Hindlimb muscle (tissue), 1 donor: ENCODE results near the gene BTF3L4. TPM values are rescaled to one million over a fixed set of nuclear protein-coding genes. Genes with fewer than 3 reads are reported as not detected.

Source experiments
- DNase-seq: peaks from one replicate; pipeline ENCODE4 v3.0.0-alpha.2; 2013
- polyA plus RNA-seq: library from polyadenylated mRNA; unstranded; fragments of 120-200 nt; gene quantifications from one replicate; pipeline ENCODE4 v1.2.1, GENCODE V29; 2013; ENCODE audit not compliant: insufficient read length

The BTF3L4 gene
- polyA plus RNA-seq, 1 donor = 67.3 TPM

DNA sequence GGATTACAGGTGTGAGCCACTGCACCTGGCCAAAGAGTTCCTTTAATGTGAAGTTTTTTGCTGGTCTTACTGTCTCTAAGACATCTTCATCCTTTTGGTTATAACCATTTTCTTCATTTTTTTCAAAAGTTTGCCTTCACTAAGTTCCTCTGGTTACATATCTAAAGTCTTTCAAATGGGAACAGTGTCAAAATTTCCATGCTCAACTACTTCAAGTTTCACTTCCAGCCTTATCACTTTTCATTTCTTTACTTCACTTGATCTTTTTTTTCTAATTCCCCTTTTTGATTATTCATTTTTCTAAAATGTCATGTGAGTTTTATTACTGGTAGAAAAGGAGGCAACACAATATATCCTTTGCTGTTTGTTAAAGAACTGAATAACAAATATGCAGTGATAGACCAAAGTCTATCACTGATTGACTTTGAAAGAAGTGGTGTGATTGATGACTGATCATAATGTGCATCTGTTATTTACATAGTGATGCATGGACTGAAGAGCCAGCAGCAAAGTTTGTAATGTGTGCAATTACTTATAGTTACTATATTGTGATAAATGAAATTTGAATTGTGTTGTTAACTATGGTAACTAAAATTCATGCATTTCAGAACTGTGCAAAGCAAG, 69.8 kb downstream of the BTF3L4 start:
- no peak for DNase-seq

DNA sequence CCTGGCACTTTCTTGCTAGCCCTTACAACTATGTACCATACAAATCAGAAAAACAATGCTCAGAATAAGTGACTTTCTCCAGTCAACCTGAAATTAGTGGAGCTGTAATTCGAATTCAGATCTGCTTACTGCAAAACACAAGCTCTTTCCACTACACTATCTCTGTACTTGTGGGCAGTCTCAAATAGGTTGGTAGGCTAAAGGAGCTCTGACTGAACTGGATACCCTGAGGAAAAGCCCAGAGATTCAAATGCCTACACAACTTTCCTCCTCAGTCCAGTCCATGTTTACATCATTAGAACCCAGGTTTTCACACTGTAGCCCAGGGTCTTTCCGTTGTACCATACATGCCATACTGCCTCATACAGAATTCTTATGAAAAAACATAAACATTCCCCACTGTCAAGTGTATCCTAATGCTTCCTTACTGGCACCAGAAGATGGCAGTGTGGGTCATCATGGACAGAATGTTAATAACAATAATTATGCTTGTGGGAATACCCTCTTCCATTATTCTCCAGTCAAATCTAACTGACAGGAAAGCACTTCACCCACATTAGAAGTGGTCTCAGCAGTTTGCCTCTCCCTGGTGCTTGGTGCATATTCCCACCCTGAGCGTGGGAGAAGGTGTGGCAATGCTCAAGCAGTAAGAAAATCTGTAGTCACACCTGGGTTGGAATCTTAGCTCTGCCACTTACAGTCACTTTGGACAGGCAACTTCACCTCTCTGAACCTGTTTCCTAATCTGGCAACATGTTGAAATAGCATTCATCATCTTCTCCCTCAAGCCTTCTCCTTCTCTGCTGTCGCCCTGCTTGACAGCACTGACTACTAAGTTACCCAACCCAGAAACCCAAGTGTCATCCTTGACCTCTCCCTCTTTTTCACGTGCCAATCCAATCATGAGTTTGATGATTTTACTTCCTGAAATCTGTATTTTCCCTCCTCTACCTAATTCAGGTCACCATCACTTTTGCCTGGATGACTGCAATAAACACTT, 71.4 kb downstream of the BTF3L4 start:
- DNase-seq = peak; percentile 38

DNA sequence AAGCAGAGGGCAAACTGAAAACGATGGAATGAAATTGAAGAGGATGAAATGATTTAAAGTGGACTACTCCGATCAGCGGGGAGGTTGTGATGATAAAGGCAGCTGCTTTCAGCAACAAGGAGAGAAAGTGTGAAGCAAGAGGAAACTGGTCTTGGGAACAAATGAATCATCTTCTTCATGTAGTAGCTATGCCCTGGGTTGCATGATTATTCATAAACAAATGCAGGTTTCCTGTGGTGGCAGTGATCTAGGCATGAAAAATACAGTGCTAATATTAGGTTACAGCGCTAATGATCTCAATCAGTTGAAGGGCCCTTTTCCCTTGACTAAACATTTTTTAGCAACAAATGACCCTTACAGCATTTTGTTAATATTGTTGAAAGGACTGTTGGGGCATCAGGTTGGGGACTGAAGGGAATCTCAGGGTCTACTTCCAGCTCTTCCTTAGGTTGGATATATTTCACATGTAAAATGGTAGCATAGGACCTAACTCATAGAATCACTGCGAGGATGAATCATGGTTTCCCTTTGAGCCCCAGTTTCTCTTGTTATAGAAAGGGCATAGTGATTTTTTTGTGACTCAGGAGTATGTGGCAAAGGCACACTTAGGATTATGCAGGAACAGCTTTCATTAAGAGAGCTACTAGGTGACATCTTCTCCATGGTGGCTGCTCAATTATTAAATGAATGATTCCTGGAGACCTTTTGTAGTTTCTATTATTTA, 83.9 kb downstream of the BTF3L4 start:
- no peak for DNase-seq

Other genes with a start within 250 kb of the BTF3L4 start
- gene NRDC, start 177.6 kb upstream of the BTF3L4 start, polyA plus RNA-seq = 134 TPM
- 0.21 TPM for gene RAB3B, start 65.6 kb upstream of the BTF3L4 start, polyA plus RNA-seq
- gene KTI12, start 22.5 kb upstream of the BTF3L4 start, polyA plus RNA-seq = 2.5 TPM
- gene TXNDC12, start 1.1 kb upstream of the BTF3L4 start, polyA plus RNA-seq = 29.3 TPM
- gene ZFYVE9, start 85.8 kb downstream of the BTF3L4 start, polyA plus RNA-seq = 19.0 TPM